ENCODE measurements around the gene PDLIM7.
A peak's percentile ranks its signal among the peaks of the same experiment; 100 is the strongest.

Gene PDLIM7

GRCh38 chr5:177472460-177473442 is 24.7 kb downstream of the PDLIM7 start:
- 1% methylated on average over 10 of the region's 93 CpGs for whole genome bisulfite sequencing
- no peak overlapping the region for H2AFZ ChIP-seq (ENCODE audit: low read depth, low read length)

GRCh38 chr5:177471610-177472356 is 25.6 kb downstream of the PDLIM7 start:
- Histone ChIP-seq H2AK5ac (ENCODE audit: low read length, severe bottlenecking) (no peak overlapping the region), H2BK120ac (ENCODE audit: low read depth, low read length) (no peak overlapping the region), H2BK15ac (ENCODE audit: low read depth, poor library complexity, severe bottlenecking) (peak overlapping the region; percentile 31), H3K4me2 (ENCODE audit: low read length, poor library complexity, severe bottlenecking) (peak overlapping the region; percentile 84), H3K14ac (ENCODE audit: low read length in 2 of 2) (peak overlapping the region in 1 of 2 experiments; percentile 18), H3K4ac (ENCODE audit: low read depth in 1 of 2, low read length in 2 of 2) (no peak overlapping the region), H4K91ac (ENCODE audit: low read length) (no peak overlapping the region), H2AFZ (ENCODE audit: low read depth, low read length) (no peak overlapping the region), H3K18ac (ENCODE audit: low read depth in 1 of 2, low read length in 2 of 2) (peak overlapping the region in 1 of 2 experiments; percentile 29), H3K36me3 (ENCODE audit: control insufficient read depth in 1 of 2, insufficient read depth in 2 of 2, low read depth in 1 of 2, low read length in 2 of 2) (peaks cover 25 to 54% of the 10 kb centered on the region in 2 experiments), H2BK5ac (ENCODE audit: low read depth, low read length, poor library complexity, severe bottlenecking) (no peak overlapping the region), H4K8ac (ENCODE audit: low read length) (no peak overlapping the region), H3K27me3 (ENCODE audit: control insufficient read depth in 1 of 2, insufficient read depth in 1 of 2, low read length in 2 of 2) (no peaks in the 10 kb centered on the region), H3K4me3 (ENCODE audit: insufficient read depth in 1 of 2, low read depth in 1 of 2, low read length in 2 of 2) (peak overlapping the region; percentile 90 to 92), H2BK12ac (ENCODE audit: low read length in 2 of 2) (no peak overlapping the region), H3K4me1 (ENCODE audit: control insufficient read depth, insufficient read depth, low read depth, low read length) (peaks cover 61% of the 10 kb centered on the region), H3K27ac (ENCODE audit: low read length, poor library complexity, severe bottlenecking) (peak overlapping the region; percentile 75), H3K9me3 (ENCODE audit: control insufficient read depth, low read length) (no peaks in the 10 kb centered on the region), H3K23ac (ENCODE audit: low read length in 2 of 2) (peak overlapping the region in 1 of 2 experiments; percentile 85), H3K79me1 (replicated peaks; ENCODE audit: low read length, poor library complexity, severe bottlenecking) (peaks cover 4% of the 10 kb centered on the region), H3K9ac (ENCODE audit: low read length) (peak overlapping the region; percentile 92)
- WGBS, result 60% methylated on average over 13 of the region's 14 CpGs
- DNase-seq, result no peak

More at GRCh38 chr5:177472460-177473442, 24.7 kb downstream of the PDLIM7 start:
- Histone ChIP-seq H3K4me1 (ENCODE audit: control insufficient read depth, insufficient read depth, low read depth, low read length) (peaks cover 62% of the 10 kb centered on the region), H3K79me1 (replicated peaks; ENCODE audit: low read length, poor library complexity, severe bottlenecking) (no peaks in the 10 kb centered on the region), H4K91ac (ENCODE audit: low read length) (peak overlapping the region; percentile 70), H3K9ac (ENCODE audit: low read length) (peak overlapping the region; percentile 92), H3K18ac (ENCODE audit: low read depth in 1 of 2, low read length in 2 of 2) (peak overlapping the region; percentile 77 to 97), H2AK5ac (ENCODE audit: low read length, severe bottlenecking) (peak overlapping the region; percentile 23), H3K9me3 (ENCODE audit: control insufficient read depth, low read length) (no peaks in the 10 kb centered on the region), H3K23ac (ENCODE audit: low read length in 2 of 2) (peak overlapping the region in 1 of 2 experiments; percentile 99), H3K27me3 (ENCODE audit: control insufficient read depth in 1 of 2, insufficient read depth in 1 of 2, low read length in 2 of 2) (no peaks in the 10 kb centered on the region), H3K4me3 (ENCODE audit: insufficient read depth in 1 of 2, low read depth in 1 of 2, low read length in 2 of 2) (peak overlapping the region; percentile 90 to 92), H4K8ac (ENCODE audit: low read length) (peak overlapping the region; percentile 69), H3K4me2 (ENCODE audit: low read length, poor library complexity, severe bottlenecking) (peak overlapping the region; percentile 84), H2BK15ac (ENCODE audit: low read depth, poor library complexity, severe bottlenecking) (peak overlapping the region; percentile 41), H2BK120ac (ENCODE audit: low read depth, low read length) (peak overlapping the region; percentile 87), H3K4ac (ENCODE audit: low read depth in 1 of 2, low read length in 2 of 2) (peak overlapping the region; percentile 51 to 94), H3K27ac (ENCODE audit: low read length, poor library complexity, severe bottlenecking) (peak overlapping the region; percentile 75), H3K36me3 (ENCODE audit: control insufficient read depth in 1 of 2, insufficient read depth in 2 of 2, low read depth in 1 of 2, low read length in 2 of 2) (peaks cover 15 to 44% of the 10 kb centered on the region in 2 experiments), H2BK5ac (ENCODE audit: low read depth, low read length, poor library complexity, severe bottlenecking) (peak overlapping the region; percentile 49), H3K14ac (ENCODE audit: low read length in 2 of 2) (peak overlapping the region in 1 of 2 experiments; percentile 97), H2BK12ac (ENCODE audit: low read length in 2 of 2) (peak overlapping the region in 1 of 2 experiments; percentile 78)
- peak; percentile 34 for DNase-seq

- no peak overlapping the region for H2BK15ac ChIP-seq (ENCODE audit: low read depth, poor library complexity, severe bottlenecking)
- no peak overlapping the region for H4K8ac ChIP-seq (ENCODE audit: low read length)
- no peak overlapping the region for H2AK5ac ChIP-seq (ENCODE audit: low read length, severe bottlenecking)
- peak overlapping the region; percentile 92 for H3K9ac ChIP-seq (ENCODE audit: low read length)
- no peak overlapping the region for H3K4ac ChIP-seq (ENCODE audit: low read depth in 1 of 2, low read length in 2 of 2)
- peak overlapping the region; percentile 84 for H3K4me2 ChIP-seq (ENCODE audit: low read length, poor library complexity, severe bottlenecking)
- H3K18ac ChIP-seq (ENCODE audit: low read depth in 1 of 2, low read length in 2 of 2), result no peak overlapping the region
- H3K27ac ChIP-seq (ENCODE audit: low read length, poor library complexity, severe bottlenecking), result peak overlapping the region; percentile 75
- H3K4me1 ChIP-seq (ENCODE audit: control insufficient read depth, insufficient read depth, low read depth, low read length), result peaks cover 58% of the 10 kb centered on the region
- H3K4me3 ChIP-seq (ENCODE audit: insufficient read depth in 1 of 2, low read depth in 1 of 2, low read length in 2 of 2), result peak overlapping the region in 1 of 2 experiments; percentile 90
- H2AFZ ChIP-seq (ENCODE audit: low read depth, low read length), result no peak overlapping the region
- peak; percentile 40 for DNase-seq
- H3K14ac ChIP-seq (ENCODE audit: low read length in 2 of 2), result no peak overlapping the region
- no peak overlapping the region for H2BK120ac ChIP-seq (ENCODE audit: low read depth, low read length)
- H2BK12ac ChIP-seq (ENCODE audit: low read length in 2 of 2), result no peak overlapping the region
- peaks cover 33 to 62% of the 10 kb centered on the region in 2 experiments for H3K36me3 ChIP-seq (ENCODE audit: control insufficient read depth in 1 of 2, insufficient read depth in 2 of 2, low read depth in 1 of 2, low read length in 2 of 2)
- H3K9me3 ChIP-seq (ENCODE audit: control insufficient read depth, low read length), result no peaks in the 10 kb centered on the region
- 83% methylated on average over 9 of the region's 10 CpGs for WGBS
- H3K79me1 ChIP-seq (replicated peaks; ENCODE audit: low read length, poor library complexity, severe bottlenecking), result peaks cover 6% of the 10 kb centered on the region
- H3K23ac ChIP-seq (ENCODE audit: low read length in 2 of 2), result peak overlapping the region in 1 of 2 experiments; percentile 20
- H4K91ac ChIP-seq (ENCODE audit: low read length), result no peak overlapping the region
- no peaks in the 10 kb centered on the region for H3K27me3 ChIP-seq (ENCODE audit: control insufficient read depth in 1 of 2, insufficient read depth in 1 of 2, low read length in 2 of 2)
- no peak overlapping the region for H2BK5ac ChIP-seq (ENCODE audit: low read depth, low read length, poor library complexity, severe bottlenecking)
Measured at GRCh38 chr5:177470759-177471536, 26.5 kb downstream of the PDLIM7 start.

Data from mesenchymal stem cell (in vitro differentiated cells and primary cell).